Measurements from ENCODE around the gene SPDEF.

Gene SPDEF

DNA sequence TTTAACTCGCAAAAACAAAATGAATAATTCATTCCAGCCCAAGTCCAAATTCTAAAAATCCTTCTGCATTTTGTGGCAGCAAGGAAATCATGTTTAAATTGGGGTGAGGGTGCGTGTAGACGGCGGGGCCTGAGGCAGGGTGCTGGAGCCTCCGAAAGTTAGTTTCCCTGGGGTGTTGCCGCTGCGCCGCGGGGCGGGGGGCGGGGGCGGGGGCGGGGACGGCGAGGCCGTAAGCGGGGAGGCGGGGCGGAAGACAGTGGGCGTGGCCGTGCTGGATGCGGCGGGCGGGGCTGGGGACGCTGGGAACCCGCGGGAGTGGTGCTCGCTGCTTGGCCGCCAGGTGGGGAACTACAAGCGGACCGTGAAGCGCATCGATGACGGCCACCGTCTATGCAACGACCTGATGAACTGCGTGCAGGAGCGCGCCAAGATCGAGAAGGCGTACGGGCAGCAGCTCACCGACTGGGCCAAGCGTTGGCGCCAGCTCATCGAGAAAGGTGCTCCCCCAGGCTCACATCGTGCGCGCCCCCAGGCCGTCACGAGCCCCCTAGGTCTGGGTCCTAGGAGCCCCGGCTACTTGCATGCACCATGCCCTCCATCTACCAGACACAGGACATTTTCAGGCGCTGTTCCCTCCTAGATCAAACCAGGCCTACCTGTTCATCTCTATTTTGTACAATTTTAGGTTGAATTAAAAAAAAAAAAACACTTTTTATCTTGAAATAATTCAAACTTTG is 29.0 kb downstream of the SPDEF start:
- H3K4me1 ChIP-seq (ENCODE audit: insufficient read depth, low read length): peaks cover 18% of the 10 kb centered on the region
- peak overlapping the region; percentile 29; the same call in 1 of the 2 replicates for H3K9ac ChIP-seq (ENCODE audit: low read depth, low read length)
- no peaks in the 10 kb centered on the region; the same call in 1 of the 2 replicates for H3K36me3 ChIP-seq (ENCODE audit: insufficient read depth, low read length)
- H3K9me3 ChIP-seq (ENCODE audit: control insufficient read depth, insufficient read depth, low read length): no peaks in the 10 kb centered on the region

DNA sequence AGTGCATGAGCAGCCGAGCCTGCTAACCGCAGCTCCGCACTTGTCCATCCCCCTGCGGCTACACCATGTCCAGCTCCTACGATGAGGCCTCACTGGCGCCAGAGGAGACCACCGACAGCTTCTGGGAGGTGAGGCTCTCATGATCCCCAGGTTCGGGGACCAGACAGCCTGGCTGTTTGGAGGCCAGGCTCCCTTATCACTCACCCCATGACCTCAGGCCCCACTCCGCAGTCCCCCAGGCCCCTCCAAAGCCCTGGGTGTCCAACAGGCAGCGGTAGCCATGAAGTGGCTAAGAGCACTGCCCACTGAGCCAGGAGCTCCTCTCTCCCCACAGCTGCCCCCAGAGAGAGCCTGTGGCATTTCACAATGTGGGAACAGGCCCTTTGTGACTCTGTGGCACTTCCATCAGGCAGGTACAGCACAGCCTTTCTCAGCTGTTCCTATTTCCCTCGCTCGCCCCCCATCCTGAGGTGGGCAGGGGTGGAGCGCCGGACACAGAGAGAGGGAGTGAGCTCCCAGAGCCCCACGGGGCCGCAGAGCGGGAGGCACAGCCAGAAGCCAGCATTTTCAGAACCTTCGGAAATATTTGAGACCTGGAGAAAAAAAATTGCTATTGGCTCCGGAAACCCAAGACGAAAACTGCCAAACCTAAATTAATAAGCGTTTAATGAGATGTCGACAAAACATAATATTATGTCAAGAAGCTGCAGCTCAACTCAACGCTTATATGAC is 29.7 kb downstream of the SPDEF start:
- Histone ChIP-seq H3K4me1 (ENCODE audit: insufficient read depth, low read length) (peaks cover 18% of the 10 kb centered on the region), H3K9ac (ENCODE audit: low read depth, low read length) (peak overlapping the region; percentile 29; the same call in 1 of the 2 replicates), H3K9me3 (ENCODE audit: control insufficient read depth, insufficient read depth, low read length) (no peaks in the 10 kb centered on the region), H3K36me3 (ENCODE audit: insufficient read depth, low read length) (no peaks in the 10 kb centered on the region; the same call in 1 of the 2 replicates)

DNA sequence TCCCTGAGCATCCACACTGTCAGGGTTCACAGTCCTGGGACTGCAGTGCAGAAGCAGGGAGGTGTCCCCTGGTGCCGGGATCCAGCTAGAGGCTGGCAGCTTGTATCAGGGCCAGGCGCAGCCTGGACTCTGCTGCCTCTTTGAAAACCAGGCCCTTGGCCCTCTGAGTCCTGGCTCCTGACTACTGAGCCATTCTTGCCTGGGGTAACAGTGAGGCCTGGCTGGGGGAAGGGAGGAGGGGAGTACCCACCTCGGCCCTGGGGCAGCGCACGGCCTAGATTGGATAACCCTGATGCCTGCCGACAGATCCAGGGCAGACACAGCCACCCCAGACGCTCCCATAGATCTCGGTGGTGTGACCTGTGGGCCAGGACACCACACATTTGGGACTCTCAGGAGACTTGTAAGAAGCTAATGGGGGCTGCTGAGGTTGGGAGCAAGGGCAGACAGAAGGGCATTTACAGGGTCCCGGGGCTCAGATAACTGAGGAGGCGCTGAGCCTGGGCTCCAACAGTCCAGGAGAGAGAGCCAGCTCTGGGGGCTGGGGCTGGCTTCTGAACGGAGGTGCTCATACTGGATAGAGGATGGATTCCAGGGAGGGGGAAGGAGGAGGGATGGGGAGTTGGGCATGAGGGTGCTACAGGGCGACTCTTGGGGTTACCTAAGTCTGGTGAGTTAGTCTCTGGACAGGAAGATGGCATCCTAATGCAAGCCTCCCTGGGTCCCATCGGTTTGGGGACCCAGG is 30.5 kb downstream of the SPDEF start:
- no peak overlapping the region for H3K9ac ChIP-seq (ENCODE audit: low read depth, low read length)

DNA sequence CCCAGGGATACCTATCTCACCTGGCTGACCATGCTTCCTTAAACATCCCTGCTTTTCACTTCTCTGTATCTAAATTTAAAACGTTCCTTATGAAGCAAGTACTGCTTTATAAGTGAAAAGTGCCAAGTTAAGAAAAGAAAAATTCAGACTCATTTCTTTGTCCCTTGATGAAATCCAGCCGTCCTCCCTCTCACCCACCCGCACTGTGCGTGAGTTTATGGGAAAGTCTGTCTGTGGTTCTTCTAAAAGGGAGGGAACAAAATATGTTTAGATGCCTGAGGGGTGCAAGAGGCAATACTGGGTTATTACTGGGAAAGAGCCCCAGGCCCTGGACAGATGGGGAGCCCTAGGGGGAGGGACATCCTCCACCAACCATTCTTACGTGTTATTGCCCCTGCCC is 31.2 kb downstream of the SPDEF start:
- Histone ChIP-seq H3K4me1 (ENCODE audit: insufficient read depth, low read length) (peaks cover 18% of the 10 kb centered on the region), H3K9me3 (ENCODE audit: control insufficient read depth, insufficient read depth, low read length) (no peaks in the 10 kb centered on the region), H3K9ac (ENCODE audit: low read depth, low read length) (no peak overlapping the region), H3K36me3 (ENCODE audit: insufficient read depth, low read length) (no peaks in the 10 kb centered on the region; the same call in 1 of the 2 replicates)

More for the DNA sequence above, 30.5 kb downstream of the SPDEF start:
- no peaks in the 10 kb centered on the region; the same call in 1 of the 2 replicates for H3K36me3 ChIP-seq (ENCODE audit: insufficient read depth, low read length)
- no peaks in the 10 kb centered on the region for H3K9me3 ChIP-seq (ENCODE audit: control insufficient read depth, insufficient read depth, low read length)
- peaks cover 18% of the 10 kb centered on the region for H3K4me1 ChIP-seq (ENCODE audit: insufficient read depth, low read length)

DNA sequence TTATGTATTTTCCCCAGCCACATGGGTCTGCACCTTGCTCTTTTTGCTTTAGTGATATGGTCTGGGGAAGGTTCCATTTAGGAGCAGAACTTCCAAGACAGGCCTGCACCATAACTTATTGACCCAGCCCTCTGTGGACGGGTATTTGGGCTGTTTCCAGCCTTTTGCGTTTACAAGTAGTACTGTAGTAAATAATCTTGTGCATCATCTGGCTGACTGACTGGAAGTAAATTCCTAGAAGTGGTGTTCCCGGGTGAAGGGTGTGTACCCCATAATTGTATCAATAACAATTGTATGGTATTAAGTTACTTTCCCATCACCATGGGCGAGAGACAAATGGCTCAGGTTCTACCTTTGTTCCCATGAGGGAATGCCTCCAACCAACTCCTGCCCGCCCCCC is 31.6 kb downstream of the SPDEF start:
- Histone ChIP-seq H3K36me3 (ENCODE audit: insufficient read depth, low read length) (no peaks in the 10 kb centered on the region; the same call in 1 of the 2 replicates), H3K4me1 (ENCODE audit: insufficient read depth, low read length) (peaks cover 18% of the 10 kb centered on the region), H3K9me3 (ENCODE audit: control insufficient read depth, insufficient read depth, low read length) (no peaks in the 10 kb centered on the region), H3K9ac (ENCODE audit: low read depth, low read length) (no peak overlapping the region)

DNA sequence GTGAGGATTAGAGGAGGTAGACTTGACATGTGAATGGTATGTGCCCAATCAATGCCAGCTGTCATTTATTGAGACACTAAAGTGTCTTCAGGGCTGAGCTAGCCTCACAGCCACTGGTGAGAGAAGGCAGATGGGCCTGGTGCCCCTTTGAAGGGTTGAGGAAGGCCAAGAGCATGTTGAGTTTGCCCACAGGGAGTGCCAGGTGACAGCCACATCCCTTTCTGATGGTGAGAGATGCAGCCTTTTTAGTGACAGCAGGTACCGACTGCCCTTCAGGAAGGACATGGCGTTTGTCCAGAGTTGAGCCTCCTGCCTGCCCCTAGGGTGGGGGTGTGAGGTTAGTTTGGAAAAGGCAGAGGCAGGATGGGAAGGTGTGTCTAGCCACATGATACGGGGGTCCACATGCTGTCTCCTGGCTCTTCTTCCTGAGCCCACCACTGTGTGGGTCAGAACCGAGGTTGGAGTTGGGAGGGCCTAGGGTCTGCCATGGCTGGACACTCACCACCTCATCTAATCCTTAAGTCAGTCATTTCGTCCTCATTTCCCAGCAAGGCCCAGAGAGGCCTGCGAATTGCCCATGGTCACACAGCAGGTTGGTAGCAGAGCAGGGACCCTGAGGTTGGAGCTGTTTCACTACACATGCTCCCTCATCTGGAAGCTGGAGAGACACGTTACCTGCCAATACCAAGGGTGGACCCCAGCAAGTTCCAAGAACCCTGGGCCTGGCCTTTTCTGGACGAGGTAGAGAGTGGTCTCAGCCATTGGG is 32.5 kb downstream of the SPDEF start:
- Histone ChIP-seq H3K9me3 (ENCODE audit: control insufficient read depth, insufficient read depth, low read length) (no peaks in the 10 kb centered on the region), H3K4me1 (ENCODE audit: insufficient read depth, low read length) (peaks cover 18% of the 10 kb centered on the region), H3K36me3 (ENCODE audit: insufficient read depth, low read length) (no peaks in the 10 kb centered on the region; the same call in 1 of the 2 replicates), H3K9ac (ENCODE audit: low read depth, low read length) (no peak overlapping the region)

DNA sequence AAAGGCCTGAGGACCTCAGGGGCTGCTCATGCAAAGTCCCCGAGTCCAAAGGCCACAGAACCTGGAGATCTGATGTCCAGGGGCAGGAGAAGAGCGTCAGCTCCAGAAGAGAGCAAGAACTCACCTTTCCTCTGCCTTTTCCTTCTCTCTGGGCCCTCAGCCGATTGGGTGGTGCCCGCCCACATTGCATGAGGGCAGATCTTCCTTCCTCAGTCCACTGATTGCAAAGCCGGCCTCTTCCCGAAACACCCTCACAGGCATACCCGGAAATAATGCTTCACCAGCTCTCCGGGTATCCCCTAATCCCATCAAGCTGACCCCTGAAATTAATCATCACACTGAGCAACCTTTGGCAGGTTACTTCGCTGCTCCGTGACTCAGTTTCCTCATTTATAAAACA is 33.4 kb downstream of the SPDEF start:
- Histone ChIP-seq H3K9me3 (ENCODE audit: control insufficient read depth, insufficient read depth, low read length) (no peaks in the 10 kb centered on the region), H3K4me1 (ENCODE audit: insufficient read depth, low read length) (peaks cover 12% of the 10 kb centered on the region), H3K9ac (ENCODE audit: low read depth, low read length) (no peak overlapping the region), H3K36me3 (ENCODE audit: insufficient read depth, low read length) (no peaks in the 10 kb centered on the region; the same call in 1 of the 2 replicates)

DNA sequence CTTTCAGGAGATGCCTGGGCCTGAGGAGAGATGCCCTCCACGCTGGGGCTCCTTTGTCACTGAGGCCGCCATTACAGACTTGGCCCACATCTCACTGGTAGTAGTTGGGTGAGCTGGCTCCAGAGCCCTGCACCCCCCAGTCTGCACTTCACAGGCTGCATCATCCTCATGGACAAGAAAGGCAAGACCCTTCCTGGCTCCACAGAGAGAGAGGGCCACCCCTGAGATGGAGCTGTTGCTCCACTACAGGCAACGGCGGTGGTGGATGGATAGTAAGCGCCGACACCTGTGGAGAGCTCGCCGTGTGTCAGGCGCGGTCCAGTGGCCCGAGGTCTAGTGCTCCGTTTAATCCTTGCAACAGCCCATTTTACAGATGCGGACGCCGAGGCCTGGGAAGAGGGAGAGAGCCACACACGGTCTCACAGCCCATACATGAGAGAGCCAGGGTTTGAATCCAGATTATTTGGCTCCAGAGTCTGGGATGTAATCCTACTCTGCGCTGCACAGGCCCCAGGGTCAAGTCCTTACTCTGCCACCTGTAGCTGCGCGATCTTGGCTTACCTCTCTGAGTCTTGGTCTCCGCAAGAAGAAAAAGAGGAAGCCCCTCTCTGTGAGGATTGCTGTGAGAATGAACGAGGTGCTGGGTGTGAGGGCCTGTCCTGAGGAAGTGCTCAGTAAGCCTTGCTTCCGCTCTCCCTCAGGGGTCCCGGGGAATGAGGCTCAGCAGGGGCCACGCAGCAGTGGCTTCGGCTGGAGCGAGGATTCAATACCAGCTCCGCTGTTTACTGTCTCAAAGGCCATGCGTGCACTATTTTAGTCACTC is 34.5 kb downstream of the SPDEF start:
- no peaks in the 10 kb centered on the region for H3K9me3 ChIP-seq (ENCODE audit: control insufficient read depth, insufficient read depth, low read length)
- no peak overlapping the region for H3K9ac ChIP-seq (ENCODE audit: low read depth, low read length)
- H3K4me1 ChIP-seq (ENCODE audit: insufficient read depth, low read length): peaks cover 6% of the 10 kb centered on the region; the same call in 1 of the 2 replicates
- H3K36me3 ChIP-seq (ENCODE audit: insufficient read depth, low read length): no peaks in the 10 kb centered on the region; the same call in 1 of the 2 replicates

DNA sequence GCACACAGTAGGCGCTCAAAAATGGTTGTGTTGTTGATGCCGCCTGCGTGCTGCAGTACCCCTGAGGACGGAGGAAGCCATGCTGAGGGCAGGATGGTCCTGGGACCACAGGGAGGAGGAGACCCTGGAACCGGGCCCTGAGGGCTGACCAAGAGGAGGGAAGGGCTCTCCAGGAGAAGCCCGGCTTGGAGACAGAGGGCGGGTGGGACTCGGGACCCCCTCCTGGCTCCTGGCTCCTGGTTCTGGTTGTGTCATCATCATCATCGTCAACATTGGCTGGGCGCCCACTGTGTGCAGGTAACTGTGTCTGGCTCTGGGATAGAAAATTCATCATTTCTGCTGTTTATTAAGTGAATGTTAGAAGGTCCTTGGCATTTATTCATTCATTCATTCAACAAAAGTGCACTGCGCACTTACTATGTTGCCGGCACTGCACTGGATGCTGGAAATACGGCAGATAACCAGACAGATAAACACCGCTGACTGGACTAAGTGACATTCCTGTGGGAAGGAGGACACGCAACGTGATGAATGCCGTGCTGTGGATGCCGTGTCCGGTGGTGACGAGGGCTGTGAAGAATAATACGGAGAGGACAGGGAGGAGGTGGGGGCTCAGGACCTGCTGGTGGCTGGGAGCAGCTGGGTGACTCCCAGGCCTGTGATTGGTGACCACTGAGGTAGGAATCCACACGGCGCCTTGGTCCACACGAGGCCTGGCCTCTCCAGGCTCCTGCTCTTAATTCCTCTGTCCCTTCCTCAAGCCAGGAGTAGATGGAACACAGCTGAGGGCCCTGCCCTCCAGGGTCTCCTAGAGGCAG is 35.3 kb downstream of the SPDEF start:
- Histone ChIP-seq H3K9me3 (ENCODE audit: control insufficient read depth, insufficient read depth, low read length) (no peaks in the 10 kb centered on the region), H3K36me3 (ENCODE audit: insufficient read depth, low read length) (no peaks in the 10 kb centered on the region), H3K9ac (ENCODE audit: low read depth, low read length) (no peak overlapping the region), H3K4me1 (ENCODE audit: insufficient read depth, low read length) (no peaks in the 10 kb centered on the region)

DNA sequence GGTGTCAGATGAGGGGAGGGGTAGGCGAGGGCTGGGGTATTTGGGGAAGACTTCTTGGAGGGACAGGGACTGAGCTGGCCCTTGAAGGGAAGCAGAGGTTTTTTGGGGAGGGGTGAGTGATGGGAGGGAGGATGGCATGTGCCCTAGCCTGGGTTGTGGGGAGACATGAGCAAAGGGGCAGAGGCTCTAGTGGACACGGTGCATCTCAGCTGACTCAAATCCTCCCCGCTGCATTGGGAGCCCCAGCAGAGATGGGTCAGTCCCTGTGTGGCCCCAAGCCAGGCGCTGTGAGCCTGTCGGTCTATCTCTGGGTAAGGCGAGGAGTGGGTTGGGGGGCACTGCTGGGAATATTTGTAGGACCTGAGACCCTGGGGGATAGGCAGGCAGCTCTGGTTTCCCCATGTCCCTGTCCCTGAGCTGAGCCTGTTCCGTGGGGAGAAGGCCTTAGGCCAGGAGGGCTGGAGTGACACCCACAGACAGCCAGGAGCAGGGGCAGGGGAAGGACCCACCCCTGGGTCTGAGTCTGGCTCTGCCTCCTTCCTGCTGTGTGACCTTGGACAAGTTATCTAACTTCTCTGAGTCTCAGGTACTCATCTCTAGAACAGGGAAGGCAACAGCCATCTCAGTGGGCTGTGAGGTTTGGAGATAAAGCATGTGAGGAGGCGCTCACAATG is 36.0 kb downstream of the SPDEF start:
- H3K9ac ChIP-seq (ENCODE audit: low read depth, low read length): no peak overlapping the region
- H3K36me3 ChIP-seq (ENCODE audit: insufficient read depth, low read length): no peaks in the 10 kb centered on the region

DNA sequence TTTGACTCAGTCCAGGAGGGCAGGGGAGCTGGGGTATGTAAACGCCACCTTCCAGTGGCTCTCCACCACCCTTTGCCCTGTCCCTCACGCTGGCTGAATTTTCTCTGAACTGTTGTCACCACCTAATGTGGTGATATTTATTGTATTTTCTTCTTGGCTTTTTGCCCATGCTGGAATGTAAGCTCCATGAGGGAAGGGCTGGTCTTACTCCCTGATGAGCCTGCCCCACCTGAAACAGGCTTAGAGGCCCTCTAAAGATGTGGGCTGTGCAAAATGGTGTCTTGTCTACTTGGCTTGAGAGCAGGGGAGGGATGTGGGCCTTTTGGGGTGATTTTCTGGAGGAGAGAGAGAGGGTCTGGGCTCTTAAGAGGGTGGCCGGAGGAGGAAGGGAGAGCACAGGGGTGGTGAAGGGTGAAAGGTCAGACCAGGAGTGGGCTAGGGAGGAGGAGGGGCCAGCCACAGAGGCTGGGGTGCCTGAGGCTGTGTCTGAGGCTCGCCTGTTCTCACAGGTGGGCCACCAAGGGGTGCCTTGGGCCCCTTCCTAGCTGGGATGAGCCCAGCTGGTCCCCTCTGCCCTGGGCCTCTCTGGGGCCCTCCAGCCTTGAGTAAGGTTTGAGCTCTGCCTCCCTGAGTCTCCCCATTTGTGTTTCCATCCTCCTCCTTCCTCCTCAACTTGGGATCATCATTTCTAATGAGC is 37.3 kb downstream of the SPDEF start:
- Histone ChIP-seq H3K9me3 (ENCODE audit: control insufficient read depth, insufficient read depth, low read length) (no peaks in the 10 kb centered on the region), H3K4me1 (ENCODE audit: insufficient read depth, low read length) (no peaks in the 10 kb centered on the region), H3K36me3 (ENCODE audit: insufficient read depth, low read length) (no peaks in the 10 kb centered on the region), H3K9ac (ENCODE audit: low read depth, low read length) (no peak overlapping the region)

More for the DNA sequence above, 36.0 kb downstream of the SPDEF start:
- no peaks in the 10 kb centered on the region for H3K4me1 ChIP-seq (ENCODE audit: insufficient read depth, low read length)
- H3K9me3 ChIP-seq (ENCODE audit: control insufficient read depth, insufficient read depth, low read length): no peaks in the 10 kb centered on the region

DNA sequence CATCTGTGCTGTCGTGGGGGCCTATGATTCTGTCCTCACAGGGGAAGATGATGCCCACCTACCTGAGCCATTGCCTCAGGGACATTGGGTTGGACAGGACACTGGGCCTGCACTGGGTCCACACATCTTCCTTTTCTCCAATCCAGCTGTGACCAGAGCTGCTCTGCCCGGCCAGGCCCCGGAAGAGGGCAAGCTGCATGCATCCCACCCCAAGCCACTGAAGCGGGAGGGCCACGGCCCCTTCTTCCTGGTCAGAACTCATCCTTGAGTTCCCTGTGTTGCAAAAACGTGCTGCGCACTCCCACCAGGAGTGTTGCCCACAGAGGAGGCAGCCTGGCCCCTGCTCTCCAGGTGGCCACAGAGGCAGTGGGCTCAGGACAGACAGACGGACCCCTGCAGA is 38.2 kb downstream of the SPDEF start:
- Histone ChIP-seq H3K9ac (ENCODE audit: low read depth, low read length) (no peak overlapping the region), H3K4me1 (ENCODE audit: insufficient read depth, low read length) (no peaks in the 10 kb centered on the region; the same call in 1 of the 2 replicates), H3K9me3 (ENCODE audit: control insufficient read depth, insufficient read depth, low read length) (no peaks in the 10 kb centered on the region), H3K36me3 (ENCODE audit: insufficient read depth, low read length) (no peaks in the 10 kb centered on the region)

Data from ES-I3 (cell line).